Ascending aorta (tissue), 2 donors: ENCODE results near the gene STK33. TPM values are rescaled to one million over a fixed set of nuclear protein-coding genes. Genes with fewer than 3 reads are reported as not detected.

ENCODE experiments used
- DNase-seq, 2 donors: peaks; one replicate each; pipeline ENCODE4 v3.0.0-alpha.2; 2019; ENCODE audit warnings: low spot score in 2 of 2
- H3K27ac ChIP-seq, 2 donors: fragments of 200-600 bp; sonication (generic); one replicate each; pipeline ENCODE4 v1.5.1; 2016 to 2017; ENCODE audit warnings: mild to moderate bottlenecking in 1 of 2
- H3K27me3 ChIP-seq: fragments of 200-600 bp; sonication (generic); one replicate; pipeline ENCODE4 v1.5.1; 2017
- H3K36me3 ChIP-seq, 2 donors: fragments of 200-600 bp; sonication (generic); one replicate each; pipeline ENCODE4 v1.5.1; 2016
- H3K4me1 ChIP-seq, 2 donors: fragments of 200-600 bp; sonication (generic); one replicate each; pipeline ENCODE4 v1.5.1; 2016 to 2017; ENCODE audit warnings: mild to moderate bottlenecking in 1 of 2
- H3K4me3 ChIP-seq, 2 donors: fragments of 200-600 bp; sonication (generic); one replicate each; pipeline ENCODE4 v1.5.1; 2016 to 2017; ENCODE audit warnings: mild to moderate bottlenecking in 1 of 2
- H3K9me3 ChIP-seq, 2 donors: fragments of 200-600 bp; sonication (generic); one replicate each; pipeline ENCODE4 v1.5.1; 2016
- CTCF ChIP-seq, 3 experiments: fragments of 200-600 bp in 2 of 3; fragments of 450-650 bp in 1 of 3; sonication (generic) in 2 of 3; IDR thresholded peaks; one replicate each; pipeline ENCODE4 v1.5.1; 2016 to 2019; ENCODE audit warnings: antibody characterized with exemption in 3 of 3, mild to moderate bottlenecking in 1 of 3, moderate library complexity in 1 of 3
- intact Hi-C: fragments of 100-400 bp; cut with DNase I; formaldehyde crosslinking; loops from one replicate; pipeline ENCODE4 v1.15.1; 2023
- total RNA-seq: library from RNA; depleted of rRNA; stranded (reverse); fragments of >200 nt; gene quantifications from one replicate; pipeline ENCODE4 v1.1.0, GENCODE V29; 2016

The STK33 gene
- total RNA-seq, 1 donor from 2014 or later, result not detected

DNA sequence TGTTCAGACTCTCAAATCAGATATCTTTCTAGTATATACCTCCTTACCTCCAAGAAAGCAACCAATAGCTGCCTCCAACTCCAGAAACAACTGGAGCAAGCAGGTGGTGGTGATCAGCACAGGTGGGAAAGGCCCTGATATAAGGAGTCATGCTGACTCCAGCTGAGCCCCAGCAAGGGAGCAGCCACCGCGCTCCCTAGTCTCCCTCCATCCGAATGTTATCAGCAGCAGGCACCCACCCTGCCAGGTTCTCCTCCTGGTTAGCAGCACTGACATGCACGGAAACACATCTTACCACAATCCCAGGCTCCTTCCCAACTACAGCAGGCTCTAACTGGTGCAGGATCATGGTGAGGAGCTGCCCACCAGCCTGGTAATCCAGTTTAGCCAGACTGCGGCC lies 18.5 kb upstream of the STK33 start:
- intact Hi-C loops, result no loop called here
- Histone ChIP-seq H3K36me3 (peaks cover 3 to 15% of the 10 kb centered on the region in 2 donors), H3K9me3 (no peaks in the 10 kb centered on the region), H3K27ac (no peak overlapping the region), H3K4me3 (no peak overlapping the region), H3K4me1 (no peaks in the 10 kb centered on the region), H3K27me3 (no peaks in the 10 kb centered on the region)
- TF ChIP-seq CTCF (IDR thresholded peaks at IDR 0.05), result no peak
- no peak for DNase-seq

DNA sequence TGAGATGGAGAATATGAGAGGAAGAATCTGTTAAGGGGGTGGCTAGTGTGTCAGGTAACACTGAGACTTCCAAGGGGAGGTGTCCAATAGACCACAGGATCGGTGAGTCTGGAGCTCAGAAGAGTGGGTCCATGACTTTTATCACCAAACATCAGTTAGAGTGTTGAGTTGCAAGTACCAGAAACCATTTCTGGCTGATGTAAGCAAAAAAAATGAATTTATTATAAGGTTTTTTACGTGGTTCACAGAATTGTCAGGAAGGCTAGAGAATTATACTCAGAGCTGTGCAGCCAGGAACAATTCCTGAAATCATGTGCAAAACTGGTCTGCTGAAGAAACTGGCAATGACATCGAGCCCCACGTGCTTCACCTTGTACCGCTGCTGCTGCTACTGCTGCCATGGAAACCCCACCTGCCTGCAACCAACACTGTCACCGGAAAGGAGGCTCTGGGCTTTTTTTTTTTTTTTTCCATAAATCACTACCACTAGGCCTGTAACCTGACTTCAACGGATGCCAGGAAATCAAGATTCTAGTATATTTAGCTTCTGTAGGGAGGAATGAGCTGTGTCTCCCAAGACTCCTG lies 16.6 kb upstream of the STK33 start:
- Histone ChIP-seq H3K27ac (no peak overlapping the region), H3K36me3 (no peaks in the 10 kb centered on the region)
- intact Hi-C loops, result no loop called here

GRCh38 chr11:8608652-8609051 lies 14.6 kb upstream of the STK33 start:
- intact Hi-C loops, result no loop called here
- H3K4me3 ChIP-seq, result no peak overlapping the region
- no peak for DNase-seq
- no peak for TF ChIP-seq CTCF (IDR thresholded peaks at IDR 0.05)
- no peaks in the 10 kb centered on the region for H3K4me1 ChIP-seq
- no peaks in the 10 kb centered on the region for H3K36me3 ChIP-seq
- H3K27ac ChIP-seq, result no peak overlapping the region
- no peaks in the 10 kb centered on the region for H3K27me3 ChIP-seq
- H3K9me3 ChIP-seq, result no peaks in the 10 kb centered on the region

More for the DNA sequence above, 16.6 kb upstream of the STK33 start:
- Histone ChIP-seq H3K4me3 (no peak overlapping the region), H3K27me3 (no peaks in the 10 kb centered on the region), H3K9me3 (no peaks in the 10 kb centered on the region), H3K4me1 (no peaks in the 10 kb centered on the region)
- TF ChIP-seq CTCF (IDR thresholded peaks at IDR 0.05), result no peak
- DNase-seq, result no peak

DNA sequence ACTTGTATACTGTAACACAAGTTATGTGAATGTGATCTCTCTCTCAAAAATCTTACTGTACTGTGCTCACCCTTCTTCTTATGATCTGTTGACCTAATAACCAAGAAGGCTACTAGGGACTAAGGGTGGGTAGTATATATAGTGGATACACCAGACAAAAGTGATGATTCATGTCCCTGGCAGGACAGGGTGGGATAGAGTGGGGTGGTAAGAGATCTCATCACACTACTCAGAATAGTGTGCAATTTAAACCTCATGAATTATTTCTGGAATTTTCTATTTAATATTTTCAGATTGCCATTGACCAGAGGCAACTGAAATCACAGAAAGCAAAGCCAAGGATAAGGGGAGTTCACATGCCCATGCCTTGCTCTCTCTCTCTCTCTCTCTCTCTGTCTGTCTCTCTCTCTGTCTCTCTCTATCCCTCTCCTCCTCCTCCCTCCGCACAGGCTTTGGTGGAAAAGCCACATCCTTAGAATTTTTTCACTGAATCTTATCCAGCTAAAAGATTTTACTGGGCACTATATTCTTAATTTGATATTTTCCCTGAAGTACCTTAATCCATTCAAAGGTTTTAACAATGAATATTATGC lies 12.0 kb upstream of the STK33 start:
- no peak for DNase-seq
- intact Hi-C loops, result no loop called here
- no peaks in the 10 kb centered on the region for H3K36me3 ChIP-seq
- H3K4me1 ChIP-seq, result no peaks in the 10 kb centered on the region
- H3K27ac ChIP-seq, result no peak overlapping the region
- no peaks in the 10 kb centered on the region for H3K27me3 ChIP-seq
- H3K4me3 ChIP-seq, result no peak overlapping the region
- TF ChIP-seq CTCF (IDR thresholded peaks at IDR 0.05), result no peak
- H3K9me3 ChIP-seq, result no peaks in the 10 kb centered on the region

DNA sequence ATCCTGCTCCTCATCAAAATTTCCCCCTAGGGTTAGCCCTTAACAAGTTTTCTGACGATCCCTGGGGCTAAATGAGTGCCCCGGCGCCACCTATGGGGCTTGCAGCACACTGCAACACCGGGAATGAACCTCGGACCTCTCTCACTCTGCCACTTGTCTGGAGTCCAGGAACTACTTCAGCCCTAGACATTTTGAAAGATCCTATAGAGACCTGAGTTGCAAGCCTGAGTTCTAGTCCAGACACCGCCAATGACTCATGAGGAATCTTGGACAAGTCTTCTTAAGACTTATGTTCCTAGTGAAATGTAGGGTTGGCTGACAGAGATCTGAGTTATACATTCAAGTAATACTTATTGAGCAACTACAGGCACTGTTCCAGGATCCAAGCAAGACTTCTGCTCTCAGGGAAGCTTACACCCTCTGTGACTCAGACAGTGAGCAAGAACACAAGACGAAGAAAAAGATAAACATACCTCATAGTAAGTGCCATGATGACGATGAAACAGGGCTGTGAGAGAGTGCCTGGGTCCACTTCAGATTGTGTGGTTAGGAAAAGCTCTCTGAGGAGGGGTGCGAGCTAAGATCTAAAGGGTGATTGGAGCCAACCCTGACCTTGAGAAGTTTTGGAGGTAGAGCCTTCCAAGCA lies 10.2 kb upstream of the STK33 start:
- intact Hi-C loops, result no loop called here
- Histone ChIP-seq H3K4me3 (no peak overlapping the region), H3K4me1 (no peaks in the 10 kb centered on the region), H3K9me3 (no peaks in the 10 kb centered on the region), H3K36me3 (no peaks in the 10 kb centered on the region), H3K27me3 (no peaks in the 10 kb centered on the region), H3K27ac (no peak overlapping the region)
- peak in 1 of 2 donors; percentile 73 for DNase-seq
- peak in 2 of 3 experiments; percentile 46 to 56 for TF ChIP-seq CTCF (IDR thresholded peaks at IDR 0.05)
